Stomach (tissue), 9 donors: Measurements from ENCODE around the gene MALAT1. TPM values are rescaled to one million over a fixed set of nuclear protein-coding genes. Genes with fewer than 3 reads are reported as not detected.

ENCODE experiments used
- DNase-seq, 2 donors: peaks; one replicate each; pipeline versions ENCODE4 v3.0.0 to v3.0.0-alpha.2; 2013 to 2019
- H3K27ac ChIP-seq, 5 donors: fragments of 200-600 bp in 4 of 5; sonication (generic) in 4 of 5; one replicate each; pipeline ENCODE4 v1.5.1; 2013 to 2019; ENCODE audit warnings: mild to moderate bottlenecking in 1 of 5, moderate library complexity in 1 of 5
- H3K27me3 ChIP-seq, 3 donors: fragments of 200-600 bp; sonication (generic); one replicate each; pipeline ENCODE4 v1.5.1; 2017 to 2019; ENCODE audit warnings: mixed run types in 1 of 3
- H3K36me3 ChIP-seq, 4 donors: fragments of 200-600 bp; sonication (generic); 1 replicate in 3 of 4; 2 replicates in 1 of 4; pipeline ENCODE4 v1.5.1; 2016 to 2019
- H3K4me1 ChIP-seq, 4 donors: fragments of 200-600 bp; sonication (generic); one replicate each; pipeline ENCODE4 v1.5.1; 2016 to 2019
- H3K4me3 ChIP-seq, 4 donors: fragments of 200-600 bp; sonication (generic) in 3 of 4; one replicate each; pipeline ENCODE4 v1.5.1; 2016 to 2019; ENCODE audit warnings: mild to moderate bottlenecking in 1 of 4
- H3K9me3 ChIP-seq, 4 donors: fragments of 200-600 bp; sonication (generic); one replicate each; pipeline ENCODE4 v1.5.1; 2016 to 2019
- EP300 ChIP-seq: sonication (generic); formaldehyde crosslinking; IDR thresholded peaks from one replicate; pipeline ENCODE4 v1.6.1; 2017; ENCODE audit warnings: antibody characterized with exemption
- POLR2A ChIP-seq, 4 donors: fragments of 450-650 bp; IDR thresholded peaks; one replicate each; pipeline ENCODE4 v1.6.1; 2016; ENCODE audit warnings: antibody characterized with exemption in 4 of 4, control low read depth in 2 of 4, mild to moderate bottlenecking in 1 of 4, moderate library complexity in 1 of 4
- POLR2AphosphoS5 ChIP-seq, 3 donors: sonication (generic); formaldehyde crosslinking; IDR thresholded peaks; one replicate each; pipeline ENCODE4 v1.6.1; 2016; ENCODE audit warnings: antibody characterized with exemption in 3 of 3
- WGBS, 5 donors: extraction: QIAGEN DNeasy Blood & Tissue Kit in 3 of 5; methylation state at CpG; one replicate each; pipeline versions ENCODE4 v1.1.5 to v1.1.7; 2013 to 2018; 5-methylcytosine and 5-hydroxymethylcytosine counted together
- intact Hi-C: fragments of 100-400 bp; cut with DNase I; formaldehyde crosslinking; loops from one replicate; pipeline ENCODE4 v1.15.1; 2023; ENCODE audit warnings: low total_unique reads
- polyA plus RNA-seq, 3 donors: library from polyadenylated mRNA; stranded (reverse); fragments of 200-250 nt; gene quantifications; one replicate each; pipeline ENCODE4 v1.2.3, GENCODE V29; 2013
- total RNA-seq, 5 donors: library from RNA; depleted of rRNA; stranded (reverse); fragments of >200 nt; gene quantifications; one replicate each; pipeline versions ENCODE4 v1.1.0 to v1.2.3, GENCODE V29; 2014 to 2016
- TF ChIP-seq, protein P1 (sequence below), 7 experiments: fragments of 450-650 bp in 4 of 7; fragments of 200-600 bp in 3 of 7; sonication (generic) in 3 of 7; IDR thresholded peaks; one replicate each; pipeline ENCODE4 v1.5.1; 2016 to 2019; ENCODE audit warnings: antibody characterized with exemption in 7 of 7, control low read depth in 2 of 7, mild to moderate bottlenecking in 1 of 7
- donor health status: healthy with polysubstance abuse.
- donor health status: Bipolar disorder and iron deficiency.
- donor health status: healthy.

Gene MALAT1
- total and polyA plus RNA-seq, 8 donors: 124 to 39,496 (median 11,695) TPM

DNA sequence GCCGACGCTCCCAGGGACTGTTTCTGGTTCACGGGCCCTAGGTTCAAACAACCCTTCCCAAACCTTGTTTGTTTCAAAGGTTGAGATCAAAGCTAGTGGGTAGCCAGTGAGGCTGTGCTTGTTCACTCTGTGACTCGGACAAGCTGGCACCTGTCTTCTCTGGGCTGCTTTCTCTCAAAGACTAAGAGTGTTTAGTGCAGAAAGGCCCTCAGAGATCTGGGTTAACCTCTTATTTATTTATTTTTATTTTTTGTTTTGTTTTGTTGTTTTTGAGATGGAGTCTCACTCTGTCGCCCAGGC is 13.0 kb upstream of the MALAT1 start:
- peak in 1 of 2 donors; percentile 52 for DNase-seq
- Histone ChIP-seq H3K36me3 (no peaks in the 10 kb centered on the region), H3K27ac (peak overlapping the region; percentile 69 to 99 (median 93)), H3K27me3 (no peaks in the 10 kb centered on the region), H3K4me1 (peaks cover 57 to 78% (median 66%) of the 10 kb centered on the region in 4 donors), H3K9me3 (no peaks in the 10 kb centered on the region), H3K4me3 (no peak overlapping the region)
- 37 to 52% (median 46%) methylated on average over 5 of the region's 5 CpGs for WGBS, 5 donors
- intact Hi-C loops: no loop called here
- peak in 1 of 3 donors; percentile 4 for TF ChIP-seq POLR2AphosphoS5 (IDR thresholded peaks at IDR 0.05)
- TF ChIP-seq, protein P1, sequence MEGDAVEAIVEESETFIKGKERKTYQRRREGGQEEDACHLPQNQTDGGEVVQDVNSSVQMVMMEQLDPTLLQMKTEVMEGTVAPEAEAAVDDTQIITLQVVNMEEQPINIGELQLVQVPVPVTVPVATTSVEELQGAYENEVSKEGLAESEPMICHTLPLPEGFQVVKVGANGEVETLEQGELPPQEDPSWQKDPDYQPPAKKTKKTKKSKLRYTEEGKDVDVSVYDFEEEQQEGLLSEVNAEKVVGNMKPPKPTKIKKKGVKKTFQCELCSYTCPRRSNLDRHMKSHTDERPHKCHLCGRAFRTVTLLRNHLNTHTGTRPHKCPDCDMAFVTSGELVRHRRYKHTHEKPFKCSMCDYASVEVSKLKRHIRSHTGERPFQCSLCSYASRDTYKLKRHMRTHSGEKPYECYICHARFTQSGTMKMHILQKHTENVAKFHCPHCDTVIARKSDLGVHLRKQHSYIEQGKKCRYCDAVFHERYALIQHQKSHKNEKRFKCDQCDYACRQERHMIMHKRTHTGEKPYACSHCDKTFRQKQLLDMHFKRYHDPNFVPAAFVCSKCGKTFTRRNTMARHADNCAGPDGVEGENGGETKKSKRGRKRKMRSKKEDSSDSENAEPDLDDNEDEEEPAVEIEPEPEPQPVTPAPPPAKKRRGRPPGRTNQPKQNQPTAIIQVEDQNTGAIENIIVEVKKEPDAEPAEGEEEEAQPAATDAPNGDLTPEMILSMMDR (IDR thresholded peaks at IDR 0.05): no peak
- TF ChIP-seq EP300: no peak
- no peak for TF ChIP-seq POLR2A (IDR thresholded peaks at IDR 0.05)

DNA sequence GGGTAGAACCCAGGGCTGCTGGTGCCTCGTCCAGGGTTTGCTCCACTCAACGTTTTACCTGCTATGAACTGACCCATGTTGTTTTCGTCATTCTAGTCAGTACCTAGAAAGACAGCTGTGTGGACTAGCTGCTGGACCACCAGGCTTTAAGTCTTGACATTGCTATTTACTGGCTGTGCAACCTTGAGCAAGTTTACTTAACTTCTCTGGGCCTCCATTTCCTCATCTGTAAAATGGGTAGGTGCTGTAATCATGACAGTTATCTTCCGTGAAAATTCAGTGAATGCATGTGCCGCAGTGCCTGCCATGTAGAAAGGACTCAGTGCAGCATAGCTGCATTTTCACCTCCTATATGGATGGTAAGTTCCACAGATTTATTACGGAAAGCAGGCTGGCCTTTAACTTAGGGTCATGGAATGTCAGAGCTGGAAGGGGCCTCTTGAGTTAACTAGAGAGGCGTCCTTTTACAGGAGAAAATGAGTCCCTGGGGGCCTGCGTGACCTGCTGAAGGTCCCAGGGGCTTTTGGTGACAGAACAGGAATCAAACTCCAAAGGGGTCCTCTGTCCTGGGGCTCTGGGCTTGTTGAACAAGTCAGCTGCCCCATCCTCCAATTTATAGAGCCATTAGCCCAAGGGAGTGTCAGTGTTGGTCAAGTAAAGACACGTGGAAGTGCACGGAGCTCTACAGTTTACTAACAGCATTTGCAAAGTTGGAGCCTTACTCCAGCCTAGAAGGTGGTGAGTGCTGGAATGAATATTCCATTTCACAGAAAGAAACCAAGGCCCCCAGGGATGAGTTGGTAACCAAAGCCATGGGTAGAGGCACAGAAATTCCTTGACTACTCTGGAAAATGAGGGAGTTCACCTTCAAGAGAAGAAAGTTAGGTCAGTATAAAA is 12.0 kb upstream of the MALAT1 start:
- Histone ChIP-seq H3K9me3 (no peaks in the 10 kb centered on the region), H3K27ac (peak overlapping the region; percentile 71 to 99 (median 93)), H3K4me1 (peaks cover 64 to 78% (median 69%) of the 10 kb centered on the region in 4 donors), H3K36me3 (no peaks in the 10 kb centered on the region), H3K4me3 (no peak overlapping the region), H3K27me3 (no peaks in the 10 kb centered on the region)
- TF ChIP-seq POLR2AphosphoS5 (IDR thresholded peaks at IDR 0.05) (no peak), POLR2A (IDR thresholded peaks at IDR 0.05) (no peak), EP300 (no peak)
- TF ChIP-seq, protein P1 (IDR thresholded peaks at IDR 0.05): no peak
- DNase-seq: peak in 1 of 2 donors; percentile 39
- WGBS, 5 donors: 69 to 83% (median 79%) methylated on average over 10 of the region's 10 CpGs
- intact Hi-C loops: no loop called here

DNA sequence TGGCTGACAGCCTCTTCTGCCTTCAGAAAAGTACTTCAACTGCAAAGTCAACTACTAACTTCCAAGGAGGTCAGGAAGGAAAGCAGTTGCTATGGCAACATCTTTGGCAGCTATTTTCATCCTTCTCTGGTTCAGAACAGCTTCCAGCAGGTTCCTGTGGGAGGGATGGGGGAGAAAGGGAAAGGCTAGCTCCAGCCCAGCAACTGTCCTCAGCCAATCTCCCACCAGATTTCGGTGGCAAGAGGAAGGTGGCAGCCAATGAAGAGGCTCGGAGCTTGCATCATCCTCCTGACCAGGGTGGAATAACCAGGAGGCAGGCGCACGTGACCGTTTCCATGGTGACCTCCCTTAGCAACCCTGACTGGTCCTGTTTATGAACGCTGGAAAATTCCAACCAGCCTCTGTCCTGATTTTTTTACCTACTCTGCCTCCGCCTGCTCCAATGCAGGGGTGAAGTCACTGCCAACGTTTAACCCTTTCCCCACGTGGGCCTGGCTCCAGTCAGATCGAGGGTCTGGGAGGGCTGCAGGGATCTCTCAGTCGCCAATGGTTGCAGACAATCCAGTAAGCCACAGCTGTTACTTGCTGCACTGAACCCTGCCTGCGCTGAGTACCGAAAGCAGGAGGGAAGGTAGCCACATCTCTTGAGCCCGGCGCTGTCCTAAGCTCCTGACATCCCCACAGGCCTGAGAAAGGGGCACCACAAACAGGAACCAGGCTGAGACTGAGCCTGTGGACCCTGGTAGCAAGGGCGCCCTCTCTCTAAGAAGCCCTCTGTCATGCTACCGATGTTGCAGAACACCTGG is 11.2 kb upstream of the MALAT1 start:
- TF ChIP-seq POLR2A (IDR thresholded peaks at IDR 0.05) (no peak), POLR2AphosphoS5 (IDR thresholded peaks at IDR 0.05) (peak in 2 of 3 donors; percentile 75 to 78)
- H3K4me3 ChIP-seq: peak overlapping the region in 2 of 4 donors; percentile 10 to 22
- H3K4me1 ChIP-seq: peaks cover 73 to 81% (median 77%) of the 10 kb centered on the region in 4 donors
- WGBS, 5 donors: 11 to 15% (median 13%) methylated on average over 16 to 17 of the region's 17 CpGs
- H3K9me3 ChIP-seq: no peaks in the 10 kb centered on the region
- intact Hi-C loops: no loop called here
- peak; percentile 98 to 100 for DNase-seq
- H3K27me3 ChIP-seq: no peaks in the 10 kb centered on the region
- H3K36me3 ChIP-seq: no peaks in the 10 kb centered on the region
- peak overlapping the region; percentile 89 to 99 (median 99) for H3K27ac ChIP-seq

DNA sequence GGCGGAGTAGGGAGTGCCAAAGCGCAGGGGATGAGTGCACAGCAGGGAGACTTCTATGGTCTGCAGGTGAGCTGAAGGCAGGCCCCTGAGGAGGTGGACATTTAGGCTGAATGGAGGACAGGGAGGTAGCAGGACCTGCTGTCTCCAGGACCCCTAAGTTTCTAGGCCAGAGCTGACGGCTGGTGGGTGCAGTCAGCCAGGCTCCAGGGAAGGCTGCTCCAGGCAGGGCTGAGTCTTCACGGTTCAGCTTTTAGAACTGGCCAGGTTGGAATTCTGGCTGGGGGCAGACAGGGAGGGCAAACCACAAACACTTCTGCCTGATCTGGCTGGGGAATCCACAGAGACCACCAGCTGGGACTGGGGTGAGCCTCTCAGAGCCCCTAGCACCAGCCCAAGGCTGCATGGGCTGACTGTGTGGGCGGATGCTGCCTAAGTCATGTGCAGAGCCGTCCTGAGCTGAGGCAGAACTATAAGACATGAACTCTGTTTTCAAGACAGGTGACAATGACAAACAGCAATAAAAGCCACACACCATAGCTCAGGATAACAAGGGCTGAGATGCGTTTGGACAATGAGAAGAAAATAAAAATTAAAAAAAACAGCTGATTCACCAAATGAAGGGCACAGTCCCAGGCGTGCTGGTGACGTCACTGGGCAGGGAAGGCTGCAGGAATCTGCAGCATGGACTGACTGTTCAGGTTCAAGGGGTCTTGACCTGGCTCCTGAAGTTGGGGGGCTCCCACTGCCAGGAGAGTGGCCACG is 10.4 kb upstream of the MALAT1 start:
- DNase-seq: peak in 1 of 2 donors; percentile 60
- no peaks in the 10 kb centered on the region for H3K36me3 ChIP-seq
- H3K4me1 ChIP-seq: peaks cover 81 to 89% (median 85%) of the 10 kb centered on the region in 4 donors
- intact Hi-C loops: no loop called here
- H3K9me3 ChIP-seq: no peaks in the 10 kb centered on the region
- H3K27ac ChIP-seq: peak overlapping the region; percentile 89 to 99 (median 99)
- H3K27me3 ChIP-seq: no peaks in the 10 kb centered on the region
- 24 to 43% (median 36%) methylated on average over 10 of the region's 10 CpGs for WGBS, 5 donors
- peak overlapping the region in 2 of 4 donors; percentile 10 to 22 for H3K4me3 ChIP-seq
- peak in 1 of 3 donors; percentile 9 for TF ChIP-seq POLR2AphosphoS5 (IDR thresholded peaks at IDR 0.05)
- TF ChIP-seq EP300: peak; percentile 35
- no peak for TF ChIP-seq POLR2A (IDR thresholded peaks at IDR 0.05)
- TF ChIP-seq, protein P1 (IDR thresholded peaks at IDR 0.05): no peak
